Activated CD4-positive, alpha-beta T cell treated with anti-CD3 and anti-CD28 coated beads, Interleukin-2, amount 50 U/mL, for 48 hours (primary cell): ENCODE results near the gene DAP.

Source experiments
- DNase-seq, 2 experiments: peaks; one replicate each; pipeline ENCODE4 v3.0.0-alpha.2; 2020

The DAP gene

GRCh38 chr5:10709409-10709808, 51.6 kb downstream of the DAP start:
- no peak for DNase-seq

- no peak for DNase-seq
Measured at GRCh38 chr5:10708189-10708944, 52.7 kb downstream of the DAP start.

GRCh38 chr5:10707198-10708142, 53.6 kb downstream of the DAP start:
- no peak for DNase-seq

- DNase-seq: no peak
Measured at GRCh38 chr5:10706326-10706725, 54.7 kb downstream of the DAP start.

GRCh38 chr5:10705747-10706146, 55.3 kb downstream of the DAP start:
- DNase-seq: no peak

- DNase-seq: no peak
Measured at GRCh38 chr5:10704949-10705621, 55.9 kb downstream of the DAP start.

GRCh38 chr5:10703676-10704075, 57.4 kb downstream of the DAP start:
- DNase-seq: no peak

- DNase-seq: no peak
Measured at GRCh38 chr5:10702911-10703491, 58.0 kb downstream of the DAP start.

- DNase-seq: no peak
Measured at GRCh38 chr5:10702040-10702629, 58.9 kb downstream of the DAP start.

GRCh38 chr5:10701567-10702039, 59.4 kb downstream of the DAP start:
- DNase-seq: peak; percentile 23 to 37

GRCh38 chr5:10700516-10700915, 60.5 kb downstream of the DAP start:
- DNase-seq: no peak

GRCh38 chr5:10699987-10700386, 61.0 kb downstream of the DAP start:
- DNase-seq: no peak

- DNase-seq: no peak
Measured at GRCh38 chr5:10699281-10699874, 61.7 kb downstream of the DAP start.

GRCh38 chr5:10695759-10696543, 65.1 kb downstream of the DAP start:
- DNase-seq: no peak

- DNase-seq: peak; percentile 16 to 33
Measured at GRCh38 chr5:10695055-10695649, 65.9 kb downstream of the DAP start.

GRCh38 chr5:10691826-10692785, 68.9 kb downstream of the DAP start:
- no peak for DNase-seq

GRCh38 chr5:10690460-10691440, 70.3 kb downstream of the DAP start:
- DNase-seq: no peak

GRCh38 chr5:10689391-10690081, 71.5 kb downstream of the DAP start:
- peak; percentile 55 to 59 for DNase-seq
